GM12878 (cell line): ENCODE data around the gene NAALADL1. TPM values are rescaled to one million over a fixed set of nuclear protein-coding genes. Genes with fewer than 3 reads are reported as not detected.

Source experiments
- ATAC-seq: fragments of 200-7000 bp; cut with Tn5 transposase; 3 replicates; pipeline ENCODE4 v1.9.1; 2020; ENCODE audit warnings: mild to moderate bottlenecking, moderate library complexity
- BruUV-seq: library from RNA; stranded (reverse); fragments of 400-500 nt; replicated peaks from 2 replicates; lab custom pipeline; 2021; lab: Mats Ljungman, UMichigan
- CTCF ChIA-PET: fragments of 300-600 bp; sonication (Branson Sonifier 250); formaldehyde crosslinking; extraction: SDS; loops from one replicate; lab custom pipeline; 2021; ENCODE audit warnings: inconsistent platforms; lab: Yijun Ruan, JAX
- POLR2A ChIA-PET: fragments of 350-600 bp; formaldehyde crosslinking; extraction: SDS; loops from one replicate; lab custom pipeline; 2021; ENCODE audit warnings: inconsistent platforms; lab: Charles Lee
- RAD21 ChIA-PET: fragments of 300-600 bp; sonication (Branson Sonifier 250); formaldehyde crosslinking; loops from one replicate; lab custom pipeline; 2023; ENCODE audit warnings: antibody characterized with exemption; ENCODE audit not compliant: unreplicated experiment; lab: Charles Lee
- SMC1A ChIA-PET: fragments of 300-600 bp; sonication (Branson Sonifier 250); formaldehyde crosslinking; loops from one replicate; lab custom pipeline; 2023; ENCODE audit not compliant: unreplicated experiment, uncharacterized antibody; lab: Charles Lee
- DNase-seq: peaks from one replicate; pipeline ENCODE4 v3.0.0-alpha.2; 2011; ENCODE audit warnings: low read depth, low spot score
- FAIRE-seq: peaks from 3 replicates; lab custom pipeline; 2011; peaks lifted over from hg19 to GRCh38; lab: Jason Lieb, UNC
- H2AFZ ChIP-seq: 2 replicates; pipeline ENCODE4 v1.6.0; 2011; ENCODE audit warnings: low read depth, low read length, control low read depth; ENCODE audit not compliant: control insufficient read depth
- H3K27ac ChIP-seq: 2 replicates; pipeline ENCODE4 v1.5.1; 2011; ENCODE audit warnings: control low read depth; ENCODE audit not compliant: control insufficient read depth, insufficient read depth
- H3K27me3 ChIP-seq, 2 experiments: replicated peaks in 1 of 2; 2 replicates each; pipeline versions ENCODE4 v1.6.0 to v1.6.1; 2011; ENCODE audit warnings: low read length in 1 of 2; ENCODE audit not compliant: control insufficient read depth in 2 of 2, insufficient read depth in 2 of 2
- H3K36me3 ChIP-seq, 2 experiments: 2 replicates each; pipeline ENCODE4 v1.5.1; 2011; ENCODE audit warnings: low read length in 1 of 2; ENCODE audit not compliant: control insufficient read depth in 2 of 2, insufficient read depth in 2 of 2
- H3K4me1 ChIP-seq: 2 replicates; pipeline ENCODE4 v1.6.1; 2011; ENCODE audit warnings: mild to moderate bottlenecking, low read length, moderate library complexity, mixed read lengths; ENCODE audit not compliant: control insufficient read depth, insufficient read depth
- H3K4me2 ChIP-seq: 2 replicates; pipeline ENCODE4 v1.6.0; 2011; ENCODE audit warnings: control low read depth; ENCODE audit not compliant: control insufficient read depth, insufficient read depth
- H3K4me3 ChIP-seq: fragments of 200-600 bp; sonication (generic); 2 replicates; pipeline ENCODE4 v1.5.1; 2016
- H3K79me2 ChIP-seq: 2 replicates; pipeline ENCODE4 v1.6.0; 2011; ENCODE audit warnings: low read length; ENCODE audit not compliant: control insufficient read depth, insufficient read depth
- H3K9ac ChIP-seq: 2 replicates; pipeline ENCODE4 v1.8.0; 2011; ENCODE audit warnings: low read length, control low read depth, mixed read lengths; ENCODE audit not compliant: control insufficient read depth, insufficient read depth
- H3K9me3 ChIP-seq: replicated peaks from 3 replicates; pipeline ENCODE4 v1.5.1; 2011; ENCODE audit warnings: mild to moderate bottlenecking, low read length; ENCODE audit not compliant: control insufficient read depth, insufficient read depth
- H4K20me1 ChIP-seq: 2 replicates; pipeline ENCODE4 v1.6.0; 2011; ENCODE audit not compliant: control insufficient read depth, insufficient read depth
- ASH2L ChIP-seq: fragments of 300-600, 200-600 bp; sonication (generic); IDR thresholded peaks from 2 replicates; pipeline ENCODE4 v1.6.1; 2017; ENCODE audit warnings: low read depth, mild to moderate bottlenecking, borderline replicate concordance
- CREM ChIP-seq: IDR thresholded peaks from 2 replicates; pipeline ENCODE4 v1.6.1; 2014; ENCODE audit warnings: antibody characterized with exemption, low read depth
- CTCF ChIP-seq, 3 experiments: IDR thresholded peaks in 2 of 3; conservative IDR thresholded peaks in 1 of 3; 2 replicates each; pipeline ENCODE4 v1.5.1; 2011; ENCODE audit warnings: low read depth in 3 of 3, low read length in 3 of 3, mild to moderate bottlenecking in 3 of 3, control low read depth in 2 of 3, moderate library complexity in 2 of 3, inconsistent platforms in 1 of 3, mixed read lengths in 1 of 3; ENCODE audit not compliant: control insufficient read depth in 2 of 3, insufficient read depth in 1 of 3; ENCODE audit errors: extremely low read depth in 1 of 3
- IKZF2 ChIP-seq, 2 experiments: fragments of 450-650 bp; IDR thresholded peaks; 2 replicates each; pipeline ENCODE4 v1.6.1; 2017; ENCODE audit warnings: mild to moderate bottlenecking in 2 of 2, moderate library complexity in 2 of 2
- NKRF ChIP-seq: fragments of 450-650 bp; conservative IDR thresholded peaks from 2 replicates; pipeline ENCODE4 v1.6.1; 2017; ENCODE audit warnings: mild to moderate bottlenecking, moderate library complexity
- SMARCA5 ChIP-seq: fragments of 450-650 bp; IDR thresholded peaks from 2 replicates; pipeline ENCODE4 v1.6.1; 2017; ENCODE audit warnings: mild to moderate bottlenecking
- SREBF2 ChIP-seq: IDR thresholded peaks from 2 replicates; pipeline ENCODE4 v1.6.1; 2012; ENCODE audit warnings: mild to moderate bottlenecking, low read length
- ZZZ3 ChIP-seq: IDR thresholded peaks from 2 replicates; pipeline ENCODE4 v1.6.1; 2011; ENCODE audit warnings: low read depth; ENCODE audit not compliant: control insufficient read depth, insufficient read length
- WGBS: methylation state at CpG from one replicate; pipeline ENCODE4 v1.1.6; 2016; ENCODE audit warnings: low lambda C conversion rate; ENCODE audit not compliant: insufficient replicate concordance, insufficient coverage; ENCODE audit errors: missing lambda C conversion rate; 5-methylcytosine and 5-hydroxymethylcytosine counted together
- in situ Hi-C: fragments of 300-500 bp; cut with MboI; formaldehyde crosslinking; loops from 9 replicates; pipeline ENCODE4 v1.14.3; 2018; ENCODE audit warnings: mixed read lengths
- intact Hi-C: fragments of 100-400 bp; cut with micrococcal nuclease; formaldehyde crosslinking; loops from one replicate; pipeline ENCODE4 v1.14.2; 2022; ENCODE audit not compliant: unreplicated experiment
- polyA plus RNA-seq, 11 experiments: library from polyadenylated mRNA; depleted of rRNA in 4 of 11; unstranded in 6 of 11; stranded (reverse) in 5 of 11; fragments of >200 nt; fragmentation: Nextera tagmentation in 4 of 11; fragmentation: Illumina TruSeq in 1 of 11; extraction: Ambion mirVana in 4 of 11; extraction: Trizol in 1 of 11; gene quantifications; 1 replicate in 1 of 11; 2 replicates in 10 of 11; pipeline versions ENCODE4 v1.2.1 to v1.2.3, GENCODE V29; 2011 to 2016; ENCODE audit warnings: inconsistent platforms in 2 of 11, missing spikeins in 2 of 11, low read depth in 1 of 11
- total RNA-seq, 4 experiments: library from RNA; depleted of rRNA in 3 of 4; stranded (reverse); fragments of >200 nt in 3 of 4; fragmentation: Illumina TruSeq in 1 of 4; extraction: Trizol in 1 of 4; gene quantifications; 2 replicates each; pipeline versions ENCODE4 v1.2.1 to v1.2.3, GENCODE V29; 2013 to 2021

The NAALADL1 gene
- total and polyA plus RNA-seq, 10 of the 15 experiments (the other 5 are each of a cell fraction or from before 2014, with no cell fraction given) = 0.77 to 5.5 (median 1.5) TPM

- H4K20me1 ChIP-seq = no peaks in the 10 kb centered on the region
- H3K9me3 ChIP-seq = no peaks in the 10 kb centered on the region
- H2AFZ ChIP-seq = no peak overlapping the region
- no peak for ATAC-seq
- in situ Hi-C loops = no loop called here
- ChIA-PET CTCF (no interaction called here), POLR2A (interaction anchor here (1.4 kb wide), 1 partner anchor 10 kb away, joined by 3 read pairs; no protein-coding TSS in a partner anchor)
- intact Hi-C loops = no loop called here
- H3K4me3 ChIP-seq = no peak overlapping the region
- H3K27ac ChIP-seq = no peak overlapping the region
- no peaks in the 10 kb centered on the region for H3K79me2 ChIP-seq
- no peaks in the 10 kb centered on the region for H3K36me3 ChIP-seq
- no peak for FAIRE-seq
- no peak overlapping the region for H3K9ac ChIP-seq
- no TSS peak for BruUV-seq
- no peak for TF ChIP-seq ZZZ3
- TF ChIP-seq CREM = no peak
- TF ChIP-seq CTCF (IDR thresholded peaks at IDR 0.05 in 2 of 3, conservative IDR thresholded peaks at IDR 0.05 in 1 of 3; ENCODE audit: control insufficient read depth in 2 of 3, extremely low read depth in 1 of 3, insufficient read depth in 1 of 3, low read depth in 3 of 3, low read length in 3 of 3) = no peak
- no peak for TF ChIP-seq ASH2L
- no peak for TF ChIP-seq SMARCA5
- no peak for TF ChIP-seq IKZF2 (IDR thresholded peaks at IDR 0.05)
- TF ChIP-seq SREBF2 = no peak
- no peak for TF ChIP-seq NKRF
- TF ChIP-seq, all 136 proteins: peak for 0
- H3K4me2 ChIP-seq = no peak overlapping the region
- 76% methylated on average over 13 of the region's 13 CpGs for WGBS
- RAD21 ChIA-PET = no interaction called here
- H3K27me3 ChIP-seq = no peaks in the 10 kb centered on the region
- H3K4me1 ChIP-seq = peaks cover 46% of the 10 kb centered on the region
- no peak for DNase-seq
- SMC1A ChIA-PET = no interaction called here
Measured at GRCh38 chr11:65058012-65058411, 341 bp downstream of the NAALADL1 start.
